Body of pancreas (tissue), 4 donors: ENCODE results near the gene PGLYRP1. TPM values are rescaled to one million over a fixed set of nuclear protein-coding genes. Genes with fewer than 3 reads are reported as not detected.

ENCODE experiments used
- ATAC-seq: fragments of 150-250 bp; one replicate; pipeline ENCODE4 v1.9.1; 2016
- DNase-seq, 4 donors: peaks; one replicate each; pipeline ENCODE4 v3.0.0-alpha.2; 2019
- H3K27ac ChIP-seq, 4 donors: fragments of 200-600 bp; sonication (generic); 1 replicate in 3 of 4; 2 replicates in 1 of 4; pipeline versions ENCODE4 v1.5.1 to v1.6.1; 2016 to 2019; ENCODE audit warnings: mild to moderate bottlenecking in 1 of 4, mixed read lengths in 1 of 4, moderate library complexity in 1 of 4
- H3K27me3 ChIP-seq, 2 donors: fragments of 200-600 bp; sonication (generic); one replicate each; pipeline ENCODE4 v1.6.0; 2016; ENCODE audit warnings: mild to moderate bottlenecking in 1 of 2
- H3K36me3 ChIP-seq, 2 donors: fragments of 200-600 bp; sonication (generic); replicated peaks in 1 of 2; 2 replicates each; pipeline ENCODE4 v1.5.1; 2016; ENCODE audit warnings: low read depth in 2 of 2; ENCODE audit not compliant: insufficient read depth in 1 of 2
- H3K4me1 ChIP-seq: fragments of 200-600 bp; sonication (generic); one replicate; pipeline ENCODE4 v1.6.0; 2016
- H3K4me3 ChIP-seq, 2 donors: fragments of 200-600 bp; sonication (generic); 1 replicate in 1 of 2; 2 replicates in 1 of 2; pipeline ENCODE4 v1.5.1; 2016 to 2019
- H3K9me3 ChIP-seq, 3 donors: fragments of 200-600 bp; sonication (generic); 1 replicate in 2 of 3; 2 replicates in 1 of 3; pipeline ENCODE4 v1.5.1; 2016
- POLR2A ChIP-seq, 3 donors: fragments of 450-650 bp; IDR thresholded peaks; one replicate each; pipeline ENCODE4 v1.6.1; 2016; ENCODE audit warnings: antibody characterized with exemption in 3 of 3, mild to moderate bottlenecking in 2 of 3
- WGBS, 2 donors: methylation state at CpG; one replicate each; pipeline ENCODE4 v1.1.5; 2017; 5-methylcytosine and 5-hydroxymethylcytosine counted together
- intact Hi-C: fragments of 100-400 bp; cut with DNase I; formaldehyde crosslinking; loops from one replicate; pipeline ENCODE4 v1.15.1; 2023
- total RNA-seq, 2 donors: library from RNA; depleted of rRNA; stranded (reverse); fragments of >200 nt; gene quantifications; one replicate each; pipeline ENCODE4 v1.1.0, GENCODE V29; 2016
- TF ChIP-seq, protein P1 (sequence below), 7 experiments: fragments of 450-650 bp in 4 of 7; fragments of 200-600 bp in 3 of 7; sonication (generic) in 3 of 7; IDR thresholded peaks; one replicate each; pipeline ENCODE4 v1.5.1; 2016 to 2019; ENCODE audit warnings: antibody characterized with exemption in 7 of 7

The PGLYRP1 gene
- total RNA-seq, 2 donors from 2014 or later: not detected

- H3K9me3 ChIP-seq: peaks cover 0 to 2% (median 0%) of the 10 kb centered on the region in 3 donors
- ATAC-seq: no peak
- no peaks in the 10 kb centered on the region for H3K27me3 ChIP-seq
- no peaks in the 10 kb centered on the region for H3K4me1 ChIP-seq
- TF ChIP-seq, protein P1, sequence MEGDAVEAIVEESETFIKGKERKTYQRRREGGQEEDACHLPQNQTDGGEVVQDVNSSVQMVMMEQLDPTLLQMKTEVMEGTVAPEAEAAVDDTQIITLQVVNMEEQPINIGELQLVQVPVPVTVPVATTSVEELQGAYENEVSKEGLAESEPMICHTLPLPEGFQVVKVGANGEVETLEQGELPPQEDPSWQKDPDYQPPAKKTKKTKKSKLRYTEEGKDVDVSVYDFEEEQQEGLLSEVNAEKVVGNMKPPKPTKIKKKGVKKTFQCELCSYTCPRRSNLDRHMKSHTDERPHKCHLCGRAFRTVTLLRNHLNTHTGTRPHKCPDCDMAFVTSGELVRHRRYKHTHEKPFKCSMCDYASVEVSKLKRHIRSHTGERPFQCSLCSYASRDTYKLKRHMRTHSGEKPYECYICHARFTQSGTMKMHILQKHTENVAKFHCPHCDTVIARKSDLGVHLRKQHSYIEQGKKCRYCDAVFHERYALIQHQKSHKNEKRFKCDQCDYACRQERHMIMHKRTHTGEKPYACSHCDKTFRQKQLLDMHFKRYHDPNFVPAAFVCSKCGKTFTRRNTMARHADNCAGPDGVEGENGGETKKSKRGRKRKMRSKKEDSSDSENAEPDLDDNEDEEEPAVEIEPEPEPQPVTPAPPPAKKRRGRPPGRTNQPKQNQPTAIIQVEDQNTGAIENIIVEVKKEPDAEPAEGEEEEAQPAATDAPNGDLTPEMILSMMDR (IDR thresholded peaks at IDR 0.05): no peak
- no peak for TF ChIP-seq POLR2A (IDR thresholded peaks at IDR 0.05)
- intact Hi-C loops: no loop called here
- H3K27ac ChIP-seq: no peak overlapping the region
- no peaks in the 10 kb centered on the region for H3K36me3 ChIP-seq
- 42% methylated on average over 4 of the region's 4 CpGs for WGBS, 2 donors
- no peak overlapping the region for H3K4me3 ChIP-seq
- DNase-seq: no peak
These were observed 33.7 kb upstream of the PGLYRP1 start for GRCh38 chr19:46056536-46056935.

GRCh38 chr19:46052896-46053295 is 30.0 kb upstream of the PGLYRP1 start:
- Histone ChIP-seq H3K4me1 (no peaks in the 10 kb centered on the region), H3K27me3 (no peaks in the 10 kb centered on the region), H3K9me3 (no peaks in the 10 kb centered on the region), H3K27ac (no peak overlapping the region), H3K4me3 (no peak overlapping the region), H3K36me3 (no peaks in the 10 kb centered on the region)
- DNase-seq: no peak
- WGBS, 2 donors: 47 to 48% methylated on average over 4 of the region's 4 CpGs
- TF ChIP-seq, protein P1 (IDR thresholded peaks at IDR 0.05): no peak
- no peak for TF ChIP-seq POLR2A (IDR thresholded peaks at IDR 0.05)
- intact Hi-C loops: no loop called here
- no peak for ATAC-seq

DNA sequence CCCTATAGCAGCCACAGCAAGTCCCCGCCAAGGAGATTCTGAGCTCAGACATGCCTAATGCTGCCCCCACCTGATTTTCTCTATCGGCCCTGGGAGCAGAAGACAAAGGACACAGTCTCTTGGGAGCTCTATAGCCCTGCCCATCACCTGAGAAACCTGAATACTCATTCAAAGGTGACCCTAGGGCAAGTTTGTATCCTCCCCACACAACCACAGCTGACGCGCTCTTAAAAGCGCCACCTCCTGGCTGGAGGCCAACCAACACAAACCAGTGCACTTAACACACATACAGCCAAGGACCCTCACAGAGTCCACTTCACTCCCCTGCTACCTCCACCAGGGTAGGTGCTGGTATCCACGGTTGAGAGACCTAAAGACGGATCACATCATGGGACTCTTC is 26.7 kb upstream of the PGLYRP1 start:
- DNase-seq (peak in 1 of 4 donors; percentile 10), ATAC-seq (no peak)
- Histone ChIP-seq H3K4me1 (no peaks in the 10 kb centered on the region), H3K9me3 (no peaks in the 10 kb centered on the region), H3K27me3 (no peaks in the 10 kb centered on the region), H3K4me3 (no peak overlapping the region), H3K36me3 (no peaks in the 10 kb centered on the region), H3K27ac (no peak overlapping the region)
- WGBS, 2 donors: 35 to 40% methylated on average over 7 of the region's 7 CpGs
- TF ChIP-seq POLR2A (IDR thresholded peaks at IDR 0.05): no peak
- intact Hi-C loops: no loop called here

- Histone ChIP-seq H3K4me1 (no peaks in the 10 kb centered on the region), H3K27me3 (peaks cover 0 to 4% of the 10 kb centered on the region in 2 donors), H3K27ac (no peak overlapping the region), H3K36me3 (no peaks in the 10 kb centered on the region), H3K4me3 (no peak overlapping the region), H3K9me3 (no peaks in the 10 kb centered on the region)
- DNase-seq (no peak), ATAC-seq (no peak)
- TF ChIP-seq POLR2A (IDR thresholded peaks at IDR 0.05): no peak
- TF ChIP-seq, protein P1 (IDR thresholded peaks at IDR 0.05): no peak
- intact Hi-C loops: no loop called here
- 77 to 88% methylated on average over 1 of the region's 1 CpG for WGBS, 2 donors
These were observed 20.7 kb upstream of the PGLYRP1 start for GRCh38 chr19:46043519-46043918.

DNA sequence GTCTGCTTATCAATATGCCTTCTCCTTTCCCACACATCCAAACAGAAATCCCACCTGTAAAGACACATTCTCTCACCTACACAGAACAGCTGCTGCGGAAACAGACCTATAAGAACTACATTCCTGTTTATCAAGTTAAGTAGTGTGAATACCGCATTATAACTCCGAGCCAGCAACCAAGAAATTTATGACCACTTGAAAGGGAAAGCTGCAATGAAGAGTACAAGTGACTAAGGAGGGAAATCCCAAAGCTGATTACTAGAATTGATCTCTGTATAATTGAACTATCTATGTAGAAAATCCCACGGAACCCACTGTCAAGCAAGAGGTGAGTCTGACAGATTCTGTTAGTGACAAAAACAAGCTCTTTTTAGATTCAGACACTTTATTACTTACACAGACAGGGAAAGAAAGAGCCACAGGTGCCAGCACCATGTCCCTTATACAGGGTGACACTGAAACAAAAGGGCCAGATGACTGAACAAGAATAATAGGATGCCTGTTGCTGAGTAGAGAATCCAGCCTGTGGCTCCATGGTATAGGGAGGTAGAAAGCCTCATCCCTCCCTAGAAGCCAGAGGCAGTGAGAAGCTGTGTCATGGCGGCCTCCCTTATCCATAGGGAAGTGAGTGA is 19.5 kb upstream of the PGLYRP1 start:
- H3K27me3 ChIP-seq: peaks cover 0 to 4% of the 10 kb centered on the region in 2 donors
- DNase-seq: no peak
- 65 to 69% methylated on average over 4 to 5 of the region's 5 CpGs for WGBS, 2 donors
- ATAC-seq: no peak
- no peak overlapping the region for H3K4me3 ChIP-seq
- H3K36me3 ChIP-seq: no peaks in the 10 kb centered on the region
- H3K27ac ChIP-seq: no peak overlapping the region
- H3K4me1 ChIP-seq: no peaks in the 10 kb centered on the region
- TF ChIP-seq, protein P1 (IDR thresholded peaks at IDR 0.05): no peak
- no peak for TF ChIP-seq POLR2A (IDR thresholded peaks at IDR 0.05)
- no peaks in the 10 kb centered on the region for H3K9me3 ChIP-seq
- intact Hi-C loops: no loop called here
